ENCODE measurements around the gene KLHL2. TPM values are rescaled to one million over a fixed set of nuclear protein-coding genes. Genes with fewer than 3 reads are reported as not detected.
"Not testable (repeated sequence)": the region's sequence is repeated elsewhere in the genome, so short reads cannot be mapped to it uniquely, and the experiment has no call there.

KLHL2 gene
- total RNA-seq, 1 experiment from 2014 or later: 23.7 TPM

DNA sequence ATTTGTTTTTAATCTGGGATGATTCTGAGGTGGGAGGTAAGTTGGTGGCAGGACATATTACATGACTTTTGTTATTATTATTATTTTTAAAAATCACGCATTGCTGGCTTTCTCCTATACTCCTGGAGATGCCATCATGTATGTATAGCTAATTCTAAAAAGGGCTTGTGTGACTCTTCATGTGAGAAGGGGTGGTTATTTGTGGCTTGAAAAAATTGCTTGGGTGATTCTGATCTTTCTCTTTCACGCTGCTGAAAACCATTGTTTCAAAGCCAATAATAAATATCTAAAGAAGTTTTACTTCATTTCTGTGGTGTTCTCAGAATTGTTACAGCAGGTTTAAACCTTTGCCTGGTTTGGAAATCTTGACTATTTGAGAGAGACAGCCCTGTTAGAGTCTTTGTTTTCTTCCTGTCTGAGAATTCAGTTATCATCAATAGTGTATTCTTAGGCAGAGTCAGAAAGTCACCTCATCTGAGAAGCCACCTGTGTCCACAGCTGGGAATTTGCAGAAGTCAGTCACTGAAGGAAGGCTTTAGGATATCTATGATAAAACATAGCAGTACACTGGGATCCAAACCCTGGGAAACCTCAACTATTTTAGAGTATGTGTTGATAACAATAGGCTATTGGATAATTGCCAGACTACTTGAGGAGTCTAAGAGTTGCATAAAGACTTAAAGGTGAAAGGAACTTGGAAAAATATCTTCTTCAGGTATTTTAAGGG is 8.6 kb downstream of the KLHL2 start:
- POLR2A ChIA-PET (ENCODE audit: low non-redundant PET); intact Hi-C loops (cut with micrococcal nuclease; ENCODE audit: unreplicated experiment); H3K4me3 ChIP-seq (ENCODE audit: low read depth, low read length, poor library complexity, severe bottlenecking); H3K4me1 ChIP-seq (ENCODE audit: insufficient read depth, low read length, poor library complexity, severe bottlenecking); H3K27ac ChIP-seq (ENCODE audit: low read depth, low read length, poor library complexity, severe bottlenecking); BruUV-seq (replicated peaks); H3K36me3 ChIP-seq (ENCODE audit: insufficient read depth, low read length, poor library complexity, severe bottlenecking); H3K9me3 ChIP-seq (ENCODE audit: low read depth, low read length, poor library complexity, severe bottlenecking); DNase-seq (ENCODE audit: low spot score); CTCF ChIA-PET; H3K27me3 ChIP-seq (replicated peaks; ENCODE audit: insufficient read depth, low read depth, low read length, poor library complexity): not testable (repeated sequence)

DNA sequence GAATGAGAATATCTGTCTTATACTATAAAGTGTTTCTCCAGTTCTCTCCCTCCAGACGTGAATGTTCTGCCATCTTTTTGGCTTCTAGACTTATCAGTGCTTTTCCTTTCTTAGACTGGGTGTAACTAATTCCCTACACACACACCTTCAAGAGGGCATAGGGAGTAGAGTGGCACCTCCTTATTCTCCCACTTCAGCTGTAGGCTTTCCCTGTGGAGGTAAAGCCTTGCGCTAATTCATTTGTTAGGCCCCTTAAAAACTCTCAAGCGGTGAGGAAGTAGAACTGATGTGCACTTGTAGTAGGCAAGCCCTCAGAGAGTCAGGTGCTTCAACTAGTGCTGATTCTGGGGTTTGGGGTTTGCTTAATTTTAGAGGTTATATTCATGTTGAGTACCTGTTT is 10.0 kb downstream of the KLHL2 start:
- CTCF ChIA-PET: no interaction called here
- BruUV-seq (replicated peaks): no TSS peak

DNA sequence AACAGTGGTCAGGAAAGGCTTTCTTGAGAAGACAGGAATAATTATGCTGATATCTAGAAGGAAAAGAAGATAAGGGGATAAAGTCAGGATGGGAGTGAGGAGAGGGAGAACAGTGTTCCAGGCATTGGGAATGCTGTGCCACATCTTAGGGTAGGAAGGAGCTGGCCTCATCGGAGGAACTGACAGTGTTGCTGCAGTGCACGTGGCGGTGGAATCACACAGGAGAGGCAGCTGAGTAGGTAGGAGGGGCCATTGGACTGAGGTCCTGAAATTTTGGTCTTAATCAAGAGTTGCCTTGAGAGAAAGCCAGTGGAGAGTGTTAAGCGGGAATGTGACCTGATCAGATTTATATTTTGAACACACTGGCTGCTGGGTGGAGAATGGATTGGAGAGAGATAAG is 13.9 kb downstream of the KLHL2 start:
- H3K4me3 ChIP-seq (ENCODE audit: low read depth, low read length, poor library complexity, severe bottlenecking); H3K27me3 ChIP-seq (replicated peaks; ENCODE audit: insufficient read depth, low read depth, low read length, poor library complexity); H3K36me3 ChIP-seq (ENCODE audit: insufficient read depth, low read length, poor library complexity, severe bottlenecking); CTCF ChIA-PET; intact Hi-C loops (cut with micrococcal nuclease; ENCODE audit: unreplicated experiment); DNase-seq (ENCODE audit: low spot score); H3K9me3 ChIP-seq (ENCODE audit: low read depth, low read length, poor library complexity, severe bottlenecking); H3K27ac ChIP-seq (ENCODE audit: low read depth, low read length, poor library complexity, severe bottlenecking); BruUV-seq (replicated peaks); POLR2A ChIA-PET (ENCODE audit: low non-redundant PET): not testable (repeated sequence)
- peaks cover 15% of the 10 kb centered on the region for H3K4me1 ChIP-seq (ENCODE audit: insufficient read depth, low read length, poor library complexity, severe bottlenecking)

More for the DNA sequence above, 10.0 kb downstream of the KLHL2 start:
- Histone ChIP-seq H3K4me1 (ENCODE audit: insufficient read depth, low read length, poor library complexity, severe bottlenecking) (peaks cover 10% of the 10 kb centered on the region), H3K36me3 (ENCODE audit: insufficient read depth, low read length, poor library complexity, severe bottlenecking) (no peaks in the 10 kb centered on the region), H3K9me3 (ENCODE audit: low read depth, low read length, poor library complexity, severe bottlenecking) (no peaks in the 10 kb centered on the region), H3K27me3 (replicated peaks; ENCODE audit: insufficient read depth, low read depth, low read length, poor library complexity) (no peaks in the 10 kb centered on the region), H3K27ac (ENCODE audit: low read depth, low read length, poor library complexity, severe bottlenecking) (no peak overlapping the region), H3K4me3 (ENCODE audit: low read depth, low read length, poor library complexity, severe bottlenecking) (no peak overlapping the region)
- no peak for DNase-seq (ENCODE audit: low spot score)
- POLR2A ChIA-PET (ENCODE audit: low non-redundant PET): no interaction called here
- intact Hi-C loops (cut with micrococcal nuclease; ENCODE audit: unreplicated experiment): no loop called here
- no peak for TF ChIP-seq EZH2 (IDR thresholded peaks at IDR 0.05; ENCODE audit: borderline replicate concordance, low read depth, low read length, poor library complexity, severe bottlenecking)
- TF ChIP-seq, protein P1, sequence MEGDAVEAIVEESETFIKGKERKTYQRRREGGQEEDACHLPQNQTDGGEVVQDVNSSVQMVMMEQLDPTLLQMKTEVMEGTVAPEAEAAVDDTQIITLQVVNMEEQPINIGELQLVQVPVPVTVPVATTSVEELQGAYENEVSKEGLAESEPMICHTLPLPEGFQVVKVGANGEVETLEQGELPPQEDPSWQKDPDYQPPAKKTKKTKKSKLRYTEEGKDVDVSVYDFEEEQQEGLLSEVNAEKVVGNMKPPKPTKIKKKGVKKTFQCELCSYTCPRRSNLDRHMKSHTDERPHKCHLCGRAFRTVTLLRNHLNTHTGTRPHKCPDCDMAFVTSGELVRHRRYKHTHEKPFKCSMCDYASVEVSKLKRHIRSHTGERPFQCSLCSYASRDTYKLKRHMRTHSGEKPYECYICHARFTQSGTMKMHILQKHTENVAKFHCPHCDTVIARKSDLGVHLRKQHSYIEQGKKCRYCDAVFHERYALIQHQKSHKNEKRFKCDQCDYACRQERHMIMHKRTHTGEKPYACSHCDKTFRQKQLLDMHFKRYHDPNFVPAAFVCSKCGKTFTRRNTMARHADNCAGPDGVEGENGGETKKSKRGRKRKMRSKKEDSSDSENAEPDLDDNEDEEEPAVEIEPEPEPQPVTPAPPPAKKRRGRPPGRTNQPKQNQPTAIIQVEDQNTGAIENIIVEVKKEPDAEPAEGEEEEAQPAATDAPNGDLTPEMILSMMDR (conservative IDR thresholded peaks at IDR 0.05; ENCODE audit: low read depth, low read length): no peak

DNA sequence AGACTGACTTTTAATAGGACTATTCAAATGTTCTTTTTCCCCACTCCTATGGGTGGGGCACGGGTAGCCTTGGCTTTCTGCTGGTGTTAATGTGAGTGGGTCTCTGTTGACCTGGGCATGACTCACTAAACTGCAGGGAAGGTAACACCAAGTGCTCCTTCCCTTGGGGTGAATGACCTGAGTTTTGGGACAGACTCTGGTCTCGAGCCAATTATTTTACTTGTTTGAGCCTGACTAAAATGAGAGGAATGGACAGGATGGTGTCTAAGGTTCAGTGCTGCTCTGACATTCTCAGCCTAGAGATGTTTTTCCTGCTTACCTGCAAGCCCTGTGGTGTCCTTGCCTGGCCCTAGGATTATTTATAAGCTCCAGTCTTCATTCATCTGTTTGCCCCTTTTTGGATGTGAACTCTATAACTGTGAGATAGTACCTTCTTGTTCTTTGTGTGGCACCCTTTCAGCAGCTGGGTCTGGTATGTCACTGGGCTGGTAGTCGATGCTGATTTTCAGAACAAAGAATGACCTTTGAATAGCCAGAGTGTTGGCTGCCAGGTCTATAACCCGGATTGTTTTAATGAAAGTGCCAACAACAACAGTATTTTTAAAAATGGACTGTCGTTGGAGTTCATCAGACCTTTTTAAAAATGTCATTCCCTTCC is 14.8 kb downstream of the KLHL2 start:
- intact Hi-C loops (cut with micrococcal nuclease; ENCODE audit: unreplicated experiment); DNase-seq (ENCODE audit: low spot score); H3K36me3 ChIP-seq (ENCODE audit: insufficient read depth, low read length, poor library complexity, severe bottlenecking); POLR2A ChIA-PET (ENCODE audit: low non-redundant PET); H3K4me3 ChIP-seq (ENCODE audit: low read depth, low read length, poor library complexity, severe bottlenecking); H3K27me3 ChIP-seq (replicated peaks; ENCODE audit: insufficient read depth, low read depth, low read length, poor library complexity); H3K9me3 ChIP-seq (ENCODE audit: low read depth, low read length, poor library complexity, severe bottlenecking); BruUV-seq (replicated peaks); CTCF ChIA-PET: not testable (repeated sequence)
- Histone ChIP-seq H3K27ac (ENCODE audit: low read depth, low read length, poor library complexity, severe bottlenecking) (peak overlapping the region; percentile 67), H3K4me1 (ENCODE audit: insufficient read depth, low read length, poor library complexity, severe bottlenecking) (peaks cover 15% of the 10 kb centered on the region)
